GM18951 (cell line): ENCODE measurements around the gene DCHS2.

Experiments
- POLR2A ChIP-seq: IDR thresholded peaks from 4 replicates; pipeline ENCODE4 v1.6.1; 2011; ENCODE audit warnings: mild to moderate bottlenecking; ENCODE audit not compliant: insufficient read length, insufficient read depth; ENCODE audit errors: extremely low read depth
- in situ Hi-C: fragments of 300-500 bp; cut with MboI; formaldehyde crosslinking; loops from one replicate; pipeline ENCODE4 v1.12.0; 2022; ENCODE audit warnings: low sequenced_read_pairs, mixed read lengths, inconsistent platforms; ENCODE audit not compliant: unreplicated experiment

Gene DCHS2

GRCh38 chr4:154475820-154476219 is 15.8 kb downstream of the DCHS2 start:
- in situ Hi-C loops: no loop called here
- TF ChIP-seq POLR2A: no peak

DNA sequence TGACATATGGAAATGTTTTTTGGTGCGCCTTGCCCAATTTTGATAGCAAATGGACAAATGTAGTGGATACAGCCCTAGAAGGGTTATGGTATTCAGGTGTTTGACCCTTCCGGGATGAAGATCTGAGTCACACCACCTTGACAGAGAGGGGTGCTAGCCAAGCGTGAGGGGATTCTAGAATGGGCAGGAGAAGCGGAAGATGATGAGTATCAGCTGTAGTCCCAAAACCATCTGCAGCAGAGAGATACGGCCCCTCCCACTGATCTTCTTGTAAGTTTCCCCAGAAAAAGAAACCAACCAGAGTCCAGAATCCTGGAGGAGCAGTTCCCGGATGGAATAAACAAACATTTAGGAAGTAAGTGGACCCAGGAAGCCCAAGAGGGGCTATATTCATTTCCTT is 18.1 kb downstream of the DCHS2 start:
- in situ Hi-C loops: no loop called here

DNA sequence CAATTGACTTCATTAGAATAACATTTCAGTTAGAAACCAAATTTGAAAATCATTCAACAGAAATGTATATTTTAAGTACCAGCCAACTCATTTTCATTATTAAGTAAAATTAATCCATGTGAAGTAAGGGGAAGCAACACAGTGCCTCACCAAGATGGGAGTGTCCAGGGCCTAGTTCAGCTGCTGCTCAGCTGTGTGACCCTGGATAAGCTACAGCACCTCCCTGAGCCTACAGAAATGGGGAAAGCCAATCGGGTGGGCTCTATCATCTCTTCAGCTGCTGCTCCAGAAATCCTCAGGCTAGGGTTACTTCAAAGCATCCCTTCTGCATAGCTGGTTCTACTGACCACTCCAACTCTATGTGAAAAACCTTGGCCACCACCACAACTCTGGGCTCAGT is 18.7 kb downstream of the DCHS2 start:
- in situ Hi-C loops: no loop called here
- no peak for TF ChIP-seq POLR2A

More for the DNA sequence above, 18.1 kb downstream of the DCHS2 start:
- no peak for TF ChIP-seq POLR2A

DNA sequence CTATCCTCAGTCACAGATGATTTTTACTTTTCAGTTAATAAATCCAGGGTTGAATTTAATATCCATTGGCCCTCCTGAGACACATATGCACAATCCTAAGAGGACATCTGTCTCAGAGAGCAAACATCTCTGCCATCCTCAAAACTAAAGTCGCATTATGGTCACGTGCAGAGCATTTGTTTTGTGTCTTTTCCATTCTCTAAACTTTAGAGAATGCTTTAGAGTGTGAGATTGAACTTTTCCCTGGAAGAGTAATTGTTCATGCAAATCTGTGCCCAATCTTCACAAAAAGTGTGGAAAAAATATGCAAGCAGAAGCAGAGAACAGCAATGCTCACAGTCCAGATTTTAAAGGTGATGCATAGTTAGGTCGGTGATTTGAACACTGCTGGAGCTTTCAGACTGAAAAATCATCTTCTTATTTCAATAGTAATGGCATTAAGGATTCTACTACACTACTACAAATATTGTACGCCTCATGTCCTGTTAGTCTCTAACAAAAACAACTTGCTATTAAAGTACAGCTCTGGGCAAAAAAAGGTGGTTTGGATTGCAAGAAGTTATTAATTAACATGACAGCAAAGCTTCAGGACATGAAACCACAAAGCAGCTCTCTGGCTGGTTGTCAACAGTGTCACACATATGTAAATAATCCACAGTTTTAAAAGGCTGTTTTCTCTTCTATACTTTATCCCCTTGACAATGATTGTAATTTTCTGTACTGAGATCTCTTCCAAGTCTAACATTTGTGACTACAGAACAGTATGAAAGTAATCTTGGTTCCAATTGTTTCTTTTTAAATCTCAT is 19.9 kb downstream of the DCHS2 start:
- in situ Hi-C loops: no loop called here
- no peak for TF ChIP-seq POLR2A

DNA sequence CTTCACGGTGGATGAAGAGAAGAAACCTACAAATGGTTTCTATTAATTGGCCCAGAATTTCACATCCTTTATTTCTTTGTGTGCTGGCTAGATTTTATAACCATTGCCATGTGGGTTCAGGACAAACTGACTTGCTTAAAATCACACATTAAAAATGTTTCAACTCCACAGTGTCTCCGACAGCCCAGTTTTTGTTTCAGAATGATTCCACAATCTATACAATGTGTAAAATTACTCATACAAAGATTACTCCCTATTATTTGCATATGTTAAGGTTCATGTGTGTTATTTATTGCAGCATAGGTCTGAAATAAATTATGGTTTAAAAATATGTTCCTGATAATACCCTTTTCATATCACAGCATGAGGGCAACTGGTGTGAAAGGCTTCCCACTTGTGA is 20.6 kb downstream of the DCHS2 start:
- no peak for TF ChIP-seq POLR2A
- in situ Hi-C loops: no loop called here

DNA sequence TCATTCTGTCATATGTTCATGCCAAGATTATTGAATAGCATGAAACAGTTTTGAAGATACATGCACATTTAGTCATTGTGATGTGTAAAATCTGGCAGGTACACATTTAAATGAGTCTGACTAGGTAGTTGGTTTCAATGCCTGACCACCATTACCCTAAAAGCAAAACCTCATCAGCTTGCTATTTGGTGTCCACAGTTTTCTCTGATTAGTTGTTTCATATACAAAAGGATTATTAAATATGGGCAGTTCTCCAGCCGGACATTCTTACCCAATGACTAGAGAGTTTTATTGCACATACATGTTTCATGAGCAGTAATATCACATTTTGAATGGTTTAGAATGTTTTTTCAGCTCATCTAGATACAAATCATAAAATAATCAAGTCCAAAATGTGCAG is 23.7 kb downstream of the DCHS2 start:
- no peak for TF ChIP-seq POLR2A
- in situ Hi-C loops: no loop called here

- in situ Hi-C loops: no loop called here
- TF ChIP-seq POLR2A: no peak
These were observed 25.3 kb downstream of the DCHS2 start for GRCh38 chr4:154466336-154466735.

DNA sequence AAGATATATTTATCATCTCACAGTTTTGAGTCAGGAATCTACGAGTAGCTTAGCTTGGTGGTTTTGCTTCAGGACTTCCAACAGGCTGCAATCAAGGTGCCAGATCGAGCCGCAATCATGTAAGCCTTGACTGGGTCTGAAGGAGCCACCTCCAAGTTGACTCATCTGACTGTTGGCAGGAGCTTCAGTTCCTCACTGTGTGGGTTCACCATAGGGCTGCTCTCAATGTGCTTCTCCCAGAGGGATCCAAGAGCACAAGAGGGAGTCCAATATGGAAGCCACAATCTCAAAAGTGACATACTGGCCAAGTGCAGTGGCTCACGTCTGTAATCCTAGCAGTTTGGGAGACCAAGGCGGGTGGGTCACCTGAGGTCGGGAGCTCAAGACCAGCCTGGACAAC is 26.5 kb downstream of the DCHS2 start:
- in situ Hi-C loops: no loop called here
- TF ChIP-seq POLR2A: no peak

GRCh38 chr4:154464654-154465053 is 26.9 kb downstream of the DCHS2 start:
- TF ChIP-seq POLR2A: no peak
- in situ Hi-C loops: no loop called here

- TF ChIP-seq POLR2A: no peak
- in situ Hi-C loops: no loop called here
These were observed 29.4 kb downstream of the DCHS2 start for GRCh38 chr4:154462081-154462810.

GRCh38 chr4:154457471-154457870 is 34.1 kb downstream of the DCHS2 start:
- in situ Hi-C loops: no loop called here
- no peak for TF ChIP-seq POLR2A

DNA sequence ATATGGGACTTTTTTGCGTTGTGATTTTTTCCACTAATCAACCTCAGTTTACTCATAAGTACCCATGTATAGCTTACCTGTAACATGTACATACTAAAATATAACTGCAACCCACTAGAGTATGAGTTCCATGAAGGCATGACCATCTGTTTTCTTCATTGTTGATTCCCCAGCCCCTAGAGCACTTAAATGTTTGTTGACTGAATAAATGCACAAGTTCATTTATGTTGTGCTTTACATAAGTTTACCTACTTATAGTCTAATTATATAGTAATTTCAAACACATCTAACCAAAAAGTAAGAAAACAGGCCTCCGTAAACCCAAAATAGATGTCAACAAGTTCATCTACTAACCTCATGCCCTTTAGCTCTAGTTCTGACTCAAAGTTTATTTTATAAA is 34.7 kb downstream of the DCHS2 start:
- TF ChIP-seq POLR2A: no peak

DNA sequence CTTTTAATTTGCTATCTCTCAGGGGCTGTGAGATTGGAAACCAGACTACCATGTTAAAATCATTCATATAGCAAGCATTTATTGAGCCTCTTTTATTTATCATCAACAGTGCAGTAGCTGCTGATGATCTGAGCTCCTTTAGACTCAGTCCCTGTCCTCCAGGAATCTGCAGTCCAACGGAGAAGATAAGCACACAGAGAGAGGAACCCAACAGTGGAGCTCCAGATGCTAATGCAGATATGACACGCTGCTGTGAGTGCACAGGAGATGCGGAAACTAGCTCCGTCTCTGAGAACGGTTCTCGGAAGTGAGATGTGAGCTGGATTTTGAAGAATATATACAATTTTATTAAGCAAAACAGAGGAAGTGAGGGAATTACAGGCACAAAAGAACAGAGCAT is 35.4 kb downstream of the DCHS2 start:
- in situ Hi-C loops: no loop called here
- no peak for TF ChIP-seq POLR2A

More for the DNA sequence above, 34.7 kb downstream of the DCHS2 start:
- in situ Hi-C loops: no loop called here

- in situ Hi-C loops: no loop called here
- no peak for TF ChIP-seq POLR2A
These were observed 36.5 kb downstream of the DCHS2 start for GRCh38 chr4:154455111-154455510.

DNA sequence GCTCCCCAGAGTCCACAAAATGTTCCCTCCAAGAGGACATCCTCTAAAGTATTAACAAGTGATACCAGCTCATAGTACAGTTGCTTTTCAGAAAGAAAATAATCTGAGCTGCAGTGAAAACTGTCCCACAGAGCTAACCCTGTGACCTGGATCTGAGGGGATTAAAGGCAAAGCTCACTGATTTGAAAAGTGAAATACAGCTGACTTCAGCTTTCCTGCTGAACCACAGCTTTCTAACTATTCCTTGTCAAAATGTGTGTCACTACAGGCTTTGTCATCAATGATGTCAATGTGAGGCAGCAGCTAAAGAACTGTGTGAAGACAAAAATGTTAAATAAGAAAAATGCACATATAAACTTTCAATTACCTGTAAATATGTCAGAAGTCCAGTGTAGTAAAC is 36.9 kb downstream of the DCHS2 start:
- in situ Hi-C loops: no loop called here
- TF ChIP-seq POLR2A: no peak
